Fibroblast of villous mesenchyme (primary cell): ENCODE data around the gene GPATCH1. TPM values are rescaled to one million over a fixed set of nuclear protein-coding genes. Genes with fewer than 3 reads are reported as not detected.

Source experiments
- DNase-seq: peaks from one replicate; pipeline ENCODE4 v3.0.0-alpha.2; 2010; ENCODE audit warnings: low read depth
- H3K4me3 ChIP-seq: 2 replicates; pipeline ENCODE4 v1.5.1; 2011; ENCODE audit warnings: low read depth, mild to moderate bottlenecking, low read length
- total RNA-seq: library from RNA; depleted of rRNA; stranded (reverse); fragments of >200 nt; gene quantifications from 2 replicates; pipeline ENCODE4 v1.2.3, GENCODE V29; 2012
- TF ChIP-seq, protein P1 (sequence below): IDR thresholded peaks from 2 replicates; pipeline ENCODE4 v1.5.1; 2012; ENCODE audit warnings: low read depth, mild to moderate bottlenecking, low read length; ENCODE audit not compliant: insufficient read depth

Gene GPATCH1
- total RNA-seq, 1 donor = 7.8 TPM

GRCh38 chr19:33130433-33130832, 49.5 kb downstream of the GPATCH1 start:
- TF ChIP-seq, protein P1, sequence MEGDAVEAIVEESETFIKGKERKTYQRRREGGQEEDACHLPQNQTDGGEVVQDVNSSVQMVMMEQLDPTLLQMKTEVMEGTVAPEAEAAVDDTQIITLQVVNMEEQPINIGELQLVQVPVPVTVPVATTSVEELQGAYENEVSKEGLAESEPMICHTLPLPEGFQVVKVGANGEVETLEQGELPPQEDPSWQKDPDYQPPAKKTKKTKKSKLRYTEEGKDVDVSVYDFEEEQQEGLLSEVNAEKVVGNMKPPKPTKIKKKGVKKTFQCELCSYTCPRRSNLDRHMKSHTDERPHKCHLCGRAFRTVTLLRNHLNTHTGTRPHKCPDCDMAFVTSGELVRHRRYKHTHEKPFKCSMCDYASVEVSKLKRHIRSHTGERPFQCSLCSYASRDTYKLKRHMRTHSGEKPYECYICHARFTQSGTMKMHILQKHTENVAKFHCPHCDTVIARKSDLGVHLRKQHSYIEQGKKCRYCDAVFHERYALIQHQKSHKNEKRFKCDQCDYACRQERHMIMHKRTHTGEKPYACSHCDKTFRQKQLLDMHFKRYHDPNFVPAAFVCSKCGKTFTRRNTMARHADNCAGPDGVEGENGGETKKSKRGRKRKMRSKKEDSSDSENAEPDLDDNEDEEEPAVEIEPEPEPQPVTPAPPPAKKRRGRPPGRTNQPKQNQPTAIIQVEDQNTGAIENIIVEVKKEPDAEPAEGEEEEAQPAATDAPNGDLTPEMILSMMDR = no peak
- H3K4me3 ChIP-seq = no peak overlapping the region
- no peak for DNase-seq

DNA sequence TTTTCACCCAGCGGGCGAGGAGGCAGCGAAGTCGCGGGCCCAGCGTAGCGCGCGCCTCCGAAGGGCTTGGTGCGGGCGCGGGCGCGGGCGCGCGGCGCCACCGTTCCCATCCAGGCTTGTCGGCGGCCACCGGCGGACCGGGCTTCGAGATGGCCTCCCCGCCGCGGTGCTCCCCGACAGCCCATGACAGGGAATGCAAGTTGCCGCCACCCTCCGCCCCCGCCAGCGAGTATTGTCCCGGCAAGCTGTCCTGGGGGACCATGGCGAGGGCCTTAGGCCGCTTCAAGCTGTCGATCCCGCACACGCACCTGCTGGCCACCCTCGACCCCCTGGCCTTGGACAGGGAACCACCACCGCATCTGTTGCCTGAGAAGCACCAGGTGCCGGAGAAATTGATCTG, 51.0 kb downstream of the GPATCH1 start, which contains the start of gene WDR88:
Gene WDR88, plus strand, starts transcription at position 94 of the 400 bp plus-strand sequence. Its CDS starts 56 bp downstream, at position 150.
- TF ChIP-seq, protein P1 = no peak
- H3K4me3 ChIP-seq = no peak within 1 kb of the TSS
- no peak for DNase-seq

- no peak for DNase-seq
- TF ChIP-seq, protein P1 = peak; percentile 5
- no peak overlapping the region for H3K4me3 ChIP-seq
Observed at GRCh38 chr19:33132425-33132824, 51.4 kb downstream of the GPATCH1 start.

DNA sequence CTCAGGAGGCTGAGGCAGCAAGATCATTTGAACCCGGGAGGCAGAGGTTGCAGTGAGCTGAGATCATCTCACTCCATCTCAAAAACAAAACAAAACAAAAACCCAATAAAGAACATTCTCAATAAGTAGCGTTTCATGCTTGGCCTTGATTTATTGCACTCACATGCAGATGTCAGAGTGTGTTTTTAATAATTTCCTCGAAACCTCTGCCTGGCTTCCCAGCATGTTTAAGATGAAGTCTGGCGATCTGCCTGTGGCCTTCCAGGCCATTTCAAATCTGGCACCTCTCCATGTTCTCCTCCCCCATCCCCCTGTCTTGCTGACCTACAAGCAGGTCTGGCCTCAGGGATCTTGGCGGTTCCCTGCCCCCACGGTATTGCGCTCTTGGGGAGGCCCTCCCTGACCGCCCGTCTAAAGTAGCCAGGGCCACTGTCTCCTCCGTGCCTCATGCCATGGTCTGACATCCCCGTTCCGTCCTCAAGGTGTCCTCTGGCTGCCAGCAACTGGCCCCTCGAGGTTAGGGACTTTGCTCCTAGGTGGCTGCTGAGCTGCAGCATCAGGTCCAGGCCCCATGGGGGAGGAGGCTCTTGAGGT, 52.6 kb downstream of the GPATCH1 start:
- TF ChIP-seq, protein P1 = no peak
- no peak overlapping the region for H3K4me3 ChIP-seq
- peak; percentile 60 for DNase-seq

- H3K4me3 ChIP-seq = no peak overlapping the region
- no peak for DNase-seq
- TF ChIP-seq, protein P1 = no peak
Observed at GRCh38 chr19:33134571-33135041, 53.6 kb downstream of the GPATCH1 start.

DNA sequence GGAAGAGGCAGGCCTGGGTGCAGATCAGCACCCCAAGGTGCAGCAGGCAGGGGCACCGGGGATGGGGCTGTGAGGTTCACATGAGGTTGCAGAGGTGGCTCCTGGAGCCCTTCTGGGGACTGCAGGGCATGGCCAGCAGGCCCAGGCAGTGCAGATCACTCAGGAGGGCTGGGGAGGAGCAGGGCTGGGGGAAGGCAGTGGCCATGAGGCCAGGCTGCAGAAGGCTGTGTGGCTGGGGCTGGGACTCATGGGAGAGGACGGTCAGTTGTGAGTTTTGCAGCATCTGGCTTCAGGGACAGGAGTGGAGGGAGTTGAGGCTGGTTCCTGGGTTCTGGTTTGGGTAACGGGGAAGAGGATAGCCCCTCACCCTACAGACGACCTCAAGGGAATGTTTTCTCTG, 58.2 kb downstream of the GPATCH1 start:
- TF ChIP-seq, protein P1 = no peak

More for the DNA sequence above, 58.2 kb downstream of the GPATCH1 start:
- H3K4me3 ChIP-seq = no peak overlapping the region
- DNase-seq = no peak
